NT2/D1 (cell line): ENCODE results near the gene REXO1.

Experiments used
- YY1 ChIP-seq: IDR thresholded peaks from 2 replicates; pipeline ENCODE4 v1.6.1; 2011; ENCODE audit not compliant: insufficient read length, insufficient read depth
- ZNF274 ChIP-seq: IDR thresholded peaks from 2 replicates; pipeline ENCODE4 v1.6.1; 2011; ENCODE audit warnings: mild to moderate bottlenecking, low read depth, low read length

- TF ChIP-seq YY1 (no peak), ZNF274 (no peak)
Measured at GRCh38 chr19:1782521-1782920, 65.8 kb downstream of the REXO1 start.
